Omental fat pad (tissue), 4 donors: ENCODE results near the gene FBXL13. TPM values are rescaled to one million over a fixed set of nuclear protein-coding genes. Genes with fewer than 3 reads are reported as not detected.
"Not testable (repeated sequence)": the region's sequence is repeated elsewhere in the genome, so short reads cannot be mapped to it uniquely, and the experiment has no call there.

Experiments
- ATAC-seq: fragments of 150-250 bp; one replicate; pipeline ENCODE4 v1.9.1; 2016; ENCODE audit warnings: mild to moderate bottlenecking, moderate library complexity; ENCODE audit not compliant: low FRiP score
- DNase-seq: peaks from one replicate; pipeline ENCODE4 v3.0.0-alpha.2; 2019; ENCODE audit warnings: low spot score
- CTCF ChIP-seq, 3 donors: fragments of 450-650 bp; IDR thresholded peaks; one replicate each; pipeline ENCODE4 v1.5.1; 2016 to 2017; ENCODE audit warnings: antibody characterized with exemption in 3 of 3, mild to moderate bottlenecking in 3 of 3, moderate library complexity in 2 of 3
- total RNA-seq, 4 donors: library from RNA; depleted of rRNA; stranded (reverse); fragments of >200 nt; gene quantifications; one replicate each; pipeline ENCODE4 v1.1.0, GENCODE V29; 2016

FBXL13 gene
- total RNA-seq, 4 donors from 2014 or later, result 2.1 to 4.9 (median 3.4) TPM

GRCh38 chr7:102974366-102975236 is 100.0 kb downstream of the FBXL13 start:
- TF ChIP-seq CTCF (IDR thresholded peaks at IDR 0.05), result no peak
- DNase-seq, result no peak
- no peak for ATAC-seq

- no peak for TF ChIP-seq CTCF (IDR thresholded peaks at IDR 0.05)
- DNase-seq (no peak), ATAC-seq (no peak)
Measured at GRCh38 chr7:102973096-102973802, 101.3 kb downstream of the FBXL13 start.

- no peak for TF ChIP-seq CTCF (IDR thresholded peaks at IDR 0.05)
- DNase-seq, result no peak
- ATAC-seq, result no peak
Measured at GRCh38 chr7:102967798-102968197, 106.8 kb downstream of the FBXL13 start.

GRCh38 chr7:102966465-102966864 is 108.1 kb downstream of the FBXL13 start:
- no peak for ATAC-seq
- no peak for DNase-seq
- no peak for TF ChIP-seq CTCF (IDR thresholded peaks at IDR 0.05)

GRCh38 chr7:102961993-102962392 is 112.6 kb downstream of the FBXL13 start:
- not testable (repeated sequence) for ATAC-seq, DNase-seq

- DNase-seq, ATAC-seq: not testable (repeated sequence)
Measured at GRCh38 chr7:102958004-102958403, 116.6 kb downstream of the FBXL13 start.

- not testable (repeated sequence) for DNase-seq, ATAC-seq
Measured at GRCh38 chr7:102954359-102954758, 120.2 kb downstream of the FBXL13 start.

- no peak for TF ChIP-seq CTCF (IDR thresholded peaks at IDR 0.05)
- no peak for DNase-seq
- no peak for ATAC-seq
Measured at GRCh38 chr7:102953406-102953805, 121.2 kb downstream of the FBXL13 start.
